ENCODE measurements around the gene CD81. TPM values are rescaled to one million over a fixed set of nuclear protein-coding genes. Genes with fewer than 3 reads are reported as not detected.
"Not testable (repeated sequence)": the region's sequence is repeated elsewhere in the genome, so short reads cannot be mapped to it uniquely, and the experiment has no call there.

The CD81 gene
- total RNA-seq, 1 experiment from 2014 or later: 237 TPM

DNA sequence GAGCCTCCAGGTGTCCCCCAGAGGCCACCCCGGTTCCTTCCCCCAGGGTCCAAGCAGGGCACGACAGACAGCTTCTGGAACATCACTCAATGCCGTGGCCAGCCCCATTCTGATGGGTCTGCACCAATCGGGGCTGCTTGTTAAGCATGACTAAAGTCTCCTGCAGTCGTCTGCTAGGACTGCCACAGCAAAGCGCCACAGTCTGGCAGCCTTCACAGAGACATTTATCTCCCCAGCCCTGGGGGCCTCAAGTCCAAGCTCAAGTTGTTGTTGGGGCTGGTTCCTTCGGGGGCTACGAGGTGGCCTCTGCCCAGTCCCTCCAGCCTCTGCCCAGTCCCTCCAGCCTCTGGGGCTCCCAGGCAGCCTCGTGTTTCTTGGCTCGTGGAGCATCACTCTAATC, 14.0 kb upstream of the CD81 start (continued):
- no peak for TF ChIP-seq ZNF396 (CRISPR knock-in tag; IDR thresholded peaks at IDR 0.05; ENCODE audit: borderline replicate concordance)
- TF ChIP-seq, protein P1, sequence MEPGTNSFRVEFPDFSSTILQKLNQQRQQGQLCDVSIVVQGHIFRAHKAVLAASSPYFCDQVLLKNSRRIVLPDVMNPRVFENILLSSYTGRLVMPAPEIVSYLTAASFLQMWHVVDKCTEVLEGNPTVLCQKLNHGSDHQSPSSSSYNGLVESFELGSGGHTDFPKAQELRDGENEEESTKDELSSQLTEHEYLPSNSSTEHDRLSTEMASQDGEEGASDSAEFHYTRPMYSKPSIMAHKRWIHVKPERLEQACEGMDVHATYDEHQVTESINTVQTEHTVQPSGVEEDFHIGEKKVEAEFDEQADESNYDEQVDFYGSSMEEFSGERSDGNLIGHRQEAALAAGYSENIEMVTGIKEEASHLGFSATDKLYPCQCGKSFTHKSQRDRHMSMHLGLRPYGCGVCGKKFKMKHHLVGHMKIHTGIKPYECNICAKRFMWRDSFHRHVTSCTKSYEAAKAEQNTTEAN (CRISPR knock-in tag; IDR thresholded peaks at IDR 0.05): no peak
- TF ChIP-seq KAT7 (CRISPR knock-in tag; IDR thresholded peaks at IDR 0.05; ENCODE audit: borderline replicate concordance): no peak
- TF ChIP-seq CREB1 (CRISPR knock-in tag; IDR thresholded peaks at IDR 0.05): no peak
- no peak for TF ChIP-seq NR1H2 (CRISPR knock-in tag; IDR thresholded peaks at IDR 0.05)
- TF ChIP-seq NR3C1 (CRISPR knock-in tag; conservative IDR thresholded peaks at IDR 0.05; ENCODE audit: low read depth): no peak
- no peak for TF ChIP-seq NFE2L1 (CRISPR knock-in tag; IDR thresholded peaks at IDR 0.05)
- TF ChIP-seq, protein P2, sequence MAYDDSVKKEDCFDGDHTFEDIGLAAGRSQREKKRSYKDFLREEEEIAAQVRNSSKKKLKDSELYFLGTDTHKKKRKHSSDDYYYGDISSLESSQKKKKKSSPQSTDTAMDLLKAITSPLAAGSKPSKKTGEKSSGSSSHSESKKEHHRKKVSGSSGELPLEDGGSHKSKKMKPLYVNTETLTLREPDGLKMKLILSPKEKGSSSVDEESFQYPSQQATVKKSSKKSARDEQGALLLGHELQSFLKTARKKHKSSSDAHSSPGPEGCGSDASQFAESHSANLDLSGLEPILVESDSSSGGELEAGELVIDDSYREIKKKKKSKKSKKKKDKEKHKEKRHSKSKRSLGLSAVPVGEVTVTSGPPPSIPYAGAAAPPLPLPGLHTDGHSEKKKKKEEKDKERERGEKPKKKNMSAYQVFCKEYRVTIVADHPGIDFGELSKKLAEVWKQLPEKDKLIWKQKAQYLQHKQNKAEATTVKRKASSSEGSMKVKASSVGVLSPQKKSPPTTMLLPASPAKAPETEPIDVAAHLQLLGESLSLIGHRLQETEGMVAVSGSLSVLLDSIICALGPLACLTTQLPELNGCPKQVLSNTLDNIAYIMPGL (CRISPR knock-in tag; IDR thresholded peaks at IDR 0.05): no peak
- no peak for TF ChIP-seq RORB (CRISPR knock-in tag; IDR thresholded peaks at IDR 0.05)
- no peak for TF ChIP-seq TCF7 (CRISPR knock-in tag; IDR thresholded peaks at IDR 0.05; ENCODE audit: low read depth)

DNA sequence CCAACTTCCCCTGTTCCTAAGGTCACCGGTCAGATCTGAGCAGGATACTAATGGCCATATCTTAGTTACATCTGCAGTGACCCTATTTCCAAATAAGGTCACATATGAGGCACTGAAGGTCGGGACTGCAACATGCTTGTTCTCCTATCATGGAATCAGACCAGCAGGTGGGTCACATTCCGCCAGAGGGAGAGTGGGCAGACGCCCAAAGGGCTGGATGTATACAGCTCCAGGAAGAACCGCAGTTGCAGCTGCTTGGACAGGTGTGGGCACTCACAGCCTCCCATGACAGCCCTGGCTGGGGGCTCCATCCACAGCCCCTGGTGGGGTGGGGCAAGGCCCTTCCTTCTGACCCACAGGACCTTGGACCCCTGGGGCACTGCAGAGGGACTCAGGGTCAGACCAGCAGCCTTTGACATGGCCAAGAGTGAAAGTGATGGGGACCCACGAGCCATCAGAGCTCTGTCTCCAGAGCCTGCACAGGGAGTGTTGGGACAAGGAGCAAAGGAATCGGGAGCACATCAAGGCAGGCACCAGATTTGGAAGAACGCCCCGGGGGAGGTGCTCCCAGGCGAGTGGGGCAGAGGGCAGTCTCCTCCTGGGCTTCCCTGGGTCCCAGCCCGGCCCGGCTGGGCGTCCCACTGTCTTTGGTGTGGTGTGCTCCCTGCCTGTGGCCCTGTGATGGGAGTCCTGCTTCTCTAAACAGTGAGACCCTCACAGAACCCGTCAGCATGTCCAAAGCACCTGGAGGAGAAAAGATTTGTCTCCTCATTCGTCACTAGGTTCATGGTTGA, 13.3 kb upstream of the CD81 start:
- TF ChIP-seq, protein P3, sequence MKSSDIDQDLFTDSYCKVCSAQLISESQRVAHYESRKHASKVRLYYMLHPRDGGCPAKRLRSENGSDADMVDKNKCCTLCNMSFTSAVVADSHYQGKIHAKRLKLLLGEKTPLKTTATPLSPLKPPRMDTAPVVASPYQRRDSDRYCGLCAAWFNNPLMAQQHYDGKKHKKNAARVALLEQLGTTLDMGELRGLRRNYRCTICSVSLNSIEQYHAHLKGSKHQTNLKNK (CRISPR knock-in tag; IDR thresholded peaks at IDR 0.05): no peak
- Mint-ChIP-seq H3K36me3 (no peaks in the 10 kb centered on the region), H3K4me1 (no peaks in the 10 kb centered on the region)

DNA sequence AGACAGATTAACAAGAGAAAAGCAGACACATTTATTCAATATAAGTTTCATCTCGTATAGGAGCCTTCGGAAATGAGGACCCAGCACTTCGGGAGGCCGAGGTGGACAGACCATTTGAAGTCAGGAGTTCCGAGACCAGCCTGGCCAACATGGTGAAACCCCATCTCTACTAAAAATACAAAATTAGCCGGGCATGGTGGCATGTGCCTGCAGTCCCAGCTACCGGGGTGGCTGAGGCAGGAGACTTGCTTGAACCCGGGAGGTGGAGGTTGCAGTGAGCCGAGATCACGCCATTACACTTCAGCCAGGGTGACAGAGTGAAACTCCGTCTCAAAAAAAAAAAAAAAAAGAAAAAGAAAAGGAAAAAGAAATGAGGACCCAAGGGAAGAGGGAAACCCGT, 12.7 kb upstream of the CD81 start:
- H3K36me3 Mint-ChIP-seq; H3K27ac Mint-ChIP-seq; POLR2A ChIA-PET; H3K4me1 Mint-ChIP-seq; H3K27me3 Mint-ChIP-seq (ENCODE audit: low read depth); DNase-seq (ENCODE audit: low spot score); ATAC-seq; CTCF ChIA-PET; H3K9me3 Mint-ChIP-seq; H3K4me3 Mint-ChIP-seq: not testable (repeated sequence)

More for the DNA sequence above, 13.3 kb upstream of the CD81 start:
- ChIA-PET CTCF (interaction anchor here (0.8 to 1.2 kb wide), 2 partner anchors 57 to 59 kb away, joined by 4 to 8 read pairs; no protein-coding TSS in a partner anchor), POLR2A (no interaction called here)
- no peak overlapping the region for H3K27ac Mint-ChIP-seq
- H3K27me3 Mint-ChIP-seq (ENCODE audit: low read depth): peaks cover 12% of the 10 kb centered on the region
- no peak overlapping the region for H3K4me3 Mint-ChIP-seq
- no peak for ATAC-seq
- DNase-seq (ENCODE audit: low spot score): no peak
- no peaks in the 10 kb centered on the region for H3K9me3 Mint-ChIP-seq

DNA sequence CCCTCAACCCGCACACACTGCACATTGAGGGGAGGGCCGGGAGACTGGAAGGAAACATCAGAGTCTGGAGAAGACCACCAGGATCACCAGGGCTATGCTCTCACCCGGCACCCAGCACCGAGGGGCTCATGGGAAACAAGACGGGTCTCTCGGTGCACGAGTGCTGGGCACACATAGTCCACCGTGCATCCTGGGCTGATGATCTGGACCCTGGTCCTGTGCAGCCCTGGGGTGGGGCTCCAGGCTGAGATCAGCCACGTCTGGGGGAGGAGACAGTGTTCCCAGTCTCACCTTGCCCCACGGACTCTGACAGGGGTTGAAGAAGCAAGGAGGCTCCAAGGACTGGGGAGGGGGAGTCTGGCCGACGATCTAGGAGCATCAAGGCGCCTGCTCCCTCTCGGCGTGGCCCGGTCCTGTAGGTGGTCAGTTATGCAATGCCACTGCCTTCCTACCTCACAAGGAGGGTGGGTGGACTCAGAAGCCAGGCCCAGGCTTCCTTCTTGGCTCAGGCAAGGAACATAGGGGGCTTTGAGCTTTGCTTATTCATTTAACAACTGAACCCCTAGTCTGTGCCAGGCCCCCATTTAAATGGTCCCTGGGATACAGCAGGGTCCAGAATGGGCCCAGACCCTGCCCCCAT, 11.4 kb upstream of the CD81 start:
- ChIA-PET CTCF (no interaction called here), POLR2A (no interaction called here)
- TF ChIP-seq, protein P4, sequence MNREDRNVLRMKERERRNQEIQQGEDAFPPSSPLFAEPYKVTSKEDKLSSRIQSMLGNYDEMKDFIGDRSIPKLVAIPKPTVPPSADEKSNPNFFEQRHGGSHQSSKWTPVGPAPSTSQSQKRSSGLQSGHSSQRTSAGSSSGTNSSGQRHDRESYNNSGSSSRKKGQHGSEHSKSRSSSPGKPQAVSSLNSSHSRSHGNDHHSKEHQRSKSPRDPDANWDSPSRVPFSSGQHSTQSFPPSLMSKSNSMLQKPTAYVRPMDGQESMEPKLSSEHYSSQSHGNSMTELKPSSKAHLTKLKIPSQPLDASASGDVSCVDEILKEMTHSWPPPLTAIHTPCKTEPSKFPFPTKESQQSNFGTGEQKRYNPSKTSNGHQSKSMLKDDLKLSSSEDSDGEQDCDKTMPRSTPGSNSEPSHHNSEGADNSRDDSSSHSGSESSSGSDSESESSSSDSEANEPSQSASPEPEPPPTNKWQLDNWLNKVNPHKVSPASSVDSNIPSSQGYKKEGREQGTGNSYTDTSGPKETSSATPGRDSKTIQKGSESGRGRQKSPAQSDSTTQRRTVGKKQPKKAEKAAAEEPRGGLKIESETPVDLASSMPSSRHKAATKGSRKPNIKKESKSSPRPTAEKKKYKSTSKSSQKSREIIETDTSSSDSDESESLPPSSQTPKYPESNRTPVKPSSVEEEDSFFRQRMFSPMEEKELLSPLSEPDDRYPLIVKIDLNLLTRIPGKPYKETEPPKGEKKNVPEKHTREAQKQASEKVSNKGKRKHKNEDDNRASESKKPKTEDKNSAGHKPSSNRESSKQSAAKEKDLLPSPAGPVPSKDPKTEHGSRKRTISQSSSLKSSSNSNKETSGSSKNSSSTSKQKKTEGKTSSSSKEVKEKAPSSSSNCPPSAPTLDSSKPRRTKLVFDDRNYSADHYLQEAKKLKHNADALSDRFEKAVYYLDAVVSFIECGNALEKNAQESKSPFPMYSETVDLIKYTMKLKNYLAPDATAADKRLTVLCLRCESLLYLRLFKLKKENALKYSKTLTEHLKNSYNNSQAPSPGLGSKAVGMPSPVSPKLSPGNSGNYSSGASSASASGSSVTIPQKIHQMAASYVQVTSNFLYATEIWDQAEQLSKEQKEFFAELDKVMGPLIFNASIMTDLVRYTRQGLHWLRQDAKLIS (CRISPR knock-in tag; IDR thresholded peaks at IDR 0.05; ENCODE audit: borderline replicate concordance): no peak
- TF ChIP-seq CREB1 (CRISPR knock-in tag; IDR thresholded peaks at IDR 0.05): no peak
- TF ChIP-seq, protein P5, sequence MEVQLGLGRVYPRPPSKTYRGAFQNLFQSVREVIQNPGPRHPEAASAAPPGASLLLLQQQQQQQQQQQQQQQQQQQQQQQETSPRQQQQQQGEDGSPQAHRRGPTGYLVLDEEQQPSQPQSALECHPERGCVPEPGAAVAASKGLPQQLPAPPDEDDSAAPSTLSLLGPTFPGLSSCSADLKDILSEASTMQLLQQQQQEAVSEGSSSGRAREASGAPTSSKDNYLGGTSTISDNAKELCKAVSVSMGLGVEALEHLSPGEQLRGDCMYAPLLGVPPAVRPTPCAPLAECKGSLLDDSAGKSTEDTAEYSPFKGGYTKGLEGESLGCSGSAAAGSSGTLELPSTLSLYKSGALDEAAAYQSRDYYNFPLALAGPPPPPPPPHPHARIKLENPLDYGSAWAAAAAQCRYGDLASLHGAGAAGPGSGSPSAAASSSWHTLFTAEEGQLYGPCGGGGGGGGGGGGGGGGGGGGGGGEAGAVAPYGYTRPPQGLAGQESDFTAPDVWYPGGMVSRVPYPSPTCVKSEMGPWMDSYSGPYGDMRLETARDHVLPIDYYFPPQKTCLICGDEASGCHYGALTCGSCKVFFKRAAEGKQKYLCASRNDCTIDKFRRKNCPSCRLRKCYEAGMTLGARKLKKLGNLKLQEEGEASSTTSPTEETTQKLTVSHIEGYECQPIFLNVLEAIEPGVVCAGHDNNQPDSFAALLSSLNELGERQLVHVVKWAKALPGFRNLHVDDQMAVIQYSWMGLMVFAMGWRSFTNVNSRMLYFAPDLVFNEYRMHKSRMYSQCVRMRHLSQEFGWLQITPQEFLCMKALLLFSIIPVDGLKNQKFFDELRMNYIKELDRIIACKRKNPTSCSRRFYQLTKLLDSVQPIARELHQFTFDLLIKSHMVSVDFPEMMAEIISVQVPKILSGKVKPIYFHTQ (CRISPR knock-in tag; IDR thresholded peaks at IDR 0.05): no peak
- TF ChIP-seq JUN (CRISPR knock-in tag; IDR thresholded peaks at IDR 0.05): no peak

More for the DNA sequence above, 11.4 kb upstream of the CD81 start:
- H3K9me3 Mint-ChIP-seq: no peaks in the 10 kb centered on the region
- peaks cover 9% of the 10 kb centered on the region for H3K27me3 Mint-ChIP-seq (ENCODE audit: low read depth)
- H3K4me3 Mint-ChIP-seq: no peak overlapping the region
- no peak overlapping the region for H3K27ac Mint-ChIP-seq
- no peak for DNase-seq (ENCODE audit: low spot score)
- H3K4me1 Mint-ChIP-seq: no peaks in the 10 kb centered on the region
- no peak for ATAC-seq
- H3K36me3 Mint-ChIP-seq: no peaks in the 10 kb centered on the region

Measured in WTC11 (cell line).